Neural cell (in vitro differentiated cells): Measurements from ENCODE around the gene PRTN3. TPM values are rescaled to one million over a fixed set of nuclear protein-coding genes. Genes with fewer than 3 reads are reported as not detected.

ENCODE experiments used
- H2AFZ ChIP-seq: fragments of 200-600, 300-800 bp; sonication (generic), shearing (Covaris generic); 2 replicates; pipeline ENCODE4 v1.6.0; 2014; ENCODE audit warnings: low read depth, mild to moderate bottlenecking, antibody characterized with exemption, low read length, moderate library complexity
- H3F3A ChIP-seq: fragments of 200-600 bp; shearing (Covaris generic); 2 replicates; pipeline ENCODE4 v1.6.1; 2016; ENCODE audit warnings: mild to moderate bottlenecking, moderate library complexity, mixed read lengths, antibody characterized with exemption, low read length; ENCODE audit not compliant: insufficient read depth, poor library complexity, severe bottlenecking
- H3K27ac ChIP-seq: fragments of 200-600, 300-800 bp; sonication (generic), shearing (Covaris generic); 2 replicates; pipeline ENCODE4 v1.5.1; 2014; ENCODE audit warnings: mild to moderate bottlenecking, low read length, moderate library complexity
- H3K27me3 ChIP-seq: fragments of 300-800, 200-600 bp; sonication (generic), shearing (Covaris generic); 2 replicates; pipeline ENCODE4 v1.6.0; 2014; ENCODE audit warnings: mild to moderate bottlenecking, low read depth, low read length, moderate library complexity; ENCODE audit not compliant: insufficient read depth
- H3K36me3 ChIP-seq: fragments of 300-800, 200-600 bp; sonication (generic), shearing (Covaris generic); 2 replicates; pipeline ENCODE4 v1.5.1; 2014; ENCODE audit warnings: mild to moderate bottlenecking, antibody characterized with exemption, low read length, moderate library complexity; ENCODE audit not compliant: insufficient read depth
- H3K4me2 ChIP-seq: fragments of 300-800, 200-600 bp; sonication (generic), shearing (Covaris generic); 2 replicates; pipeline ENCODE4 v1.6.0; 2014; ENCODE audit warnings: mild to moderate bottlenecking, low read length
- H3K4me3 ChIP-seq: fragments of 300-800, 200-600 bp; sonication (generic), shearing (Covaris generic); 2 replicates; pipeline ENCODE4 v1.5.1; 2014; ENCODE audit warnings: mild to moderate bottlenecking, low read length, moderate library complexity
- H3K79me2 ChIP-seq: fragments of 200-600 bp; shearing (Covaris generic); replicated peaks from 2 replicates; pipeline ENCODE4 v1.6.0; 2014; ENCODE audit warnings: mild to moderate bottlenecking, low read length, moderate library complexity; ENCODE audit not compliant: insufficient read depth
- H3K9ac ChIP-seq: fragments of 300-800, 200-600 bp; sonication (generic), shearing (Covaris generic); 2 replicates; pipeline ENCODE4 v1.6.1; 2016; ENCODE audit warnings: mild to moderate bottlenecking, low read length, mixed read lengths
- H3K9me2 ChIP-seq: fragments of 200-600 bp; shearing (Covaris generic); 2 replicates; pipeline ENCODE4 v1.6.1; 2016; ENCODE audit warnings: mild to moderate bottlenecking, low read length, mixed read lengths; ENCODE audit not compliant: insufficient read depth
- H3K9me3 ChIP-seq: fragments of 200-600, 300-800 bp; sonication (generic), shearing (Covaris generic); 2 replicates; pipeline ENCODE4 v1.6.1; 2016; ENCODE audit warnings: mild to moderate bottlenecking, mixed run types, low read length, moderate library complexity, mixed read lengths
- H4K20me1 ChIP-seq: fragments of 200-600 bp; shearing (Covaris generic); 2 replicates; pipeline ENCODE4 v1.6.1; 2016; ENCODE audit warnings: mild to moderate bottlenecking, mixed run types; ENCODE audit not compliant: insufficient read depth
- CTCF ChIP-seq: fragments of 450-650 bp; IDR thresholded peaks from 2 replicates; pipeline ENCODE4 v1.5.1; 2014; ENCODE audit warnings: antibody characterized with exemption, mild to moderate bottlenecking, moderate library complexity; ENCODE audit not compliant: poor library complexity, severe bottlenecking
- EP300 ChIP-seq: fragments of 450-650 bp; conservative IDR thresholded peaks from 2 replicates; pipeline ENCODE4 v1.6.1; 2014; ENCODE audit warnings: antibody characterized with exemption, mild to moderate bottlenecking, moderate library complexity; ENCODE audit not compliant: poor library complexity, severe bottlenecking
- EZH2 ChIP-seq: fragments of 200-600, 300-800 bp; shearing (Covaris generic), sonication (generic); IDR thresholded peaks from 2 replicates; pipeline ENCODE4 v1.6.1; 2014; ENCODE audit warnings: antibody characterized with exemption, low read length, borderline replicate concordance, mild to moderate bottlenecking; ENCODE audit not compliant: insufficient read depth, poor library complexity, severe bottlenecking
- MXI1 ChIP-seq: fragments of 450-650 bp; conservative IDR thresholded peaks from 2 replicates; pipeline ENCODE4 v1.6.1; 2014; ENCODE audit warnings: antibody characterized with exemption, mild to moderate bottlenecking; ENCODE audit not compliant: poor library complexity, severe bottlenecking
- POLR2AphosphoS5 ChIP-seq: IDR thresholded peaks from 2 replicates; pipeline ENCODE4 v1.6.1; 2012
- RAD21 ChIP-seq: fragments of 450-650 bp; conservative IDR thresholded peaks from 2 replicates; pipeline ENCODE4 v1.6.1; 2014; ENCODE audit warnings: antibody characterized with exemption, mild to moderate bottlenecking, moderate library complexity
- REST ChIP-seq: IDR thresholded peaks from 2 replicates; pipeline ENCODE4 v1.6.1; 2012; ENCODE audit warnings: borderline replicate concordance
- SMC3 ChIP-seq: fragments of 450-650 bp; conservative IDR thresholded peaks from 2 replicates; pipeline ENCODE4 v1.6.1; 2014; ENCODE audit warnings: antibody characterized with exemption, mild to moderate bottlenecking, moderate library complexity; ENCODE audit not compliant: poor library complexity
- TAF1 ChIP-seq: IDR thresholded peaks from 2 replicates; pipeline ENCODE4 v1.6.1; 2012; ENCODE audit warnings: low read depth
- polyA plus RNA-seq: library from polyadenylated mRNA; depleted of rRNA; stranded (reverse); fragments of >200 nt; gene quantifications from 2 replicates; pipeline ENCODE4 v1.2.3, GENCODE V29; 2014

Gene PRTN3
- polyA plus RNA-seq, 1 donor from 2014 or later: not detected

GRCh38 chr19:844546-844971 lies 3.8 kb downstream of the PRTN3 start:
- TF ChIP-seq MXI1 (no peak), EP300 (no peak), EZH2 (no peak), POLR2AphosphoS5 (no peak), SMC3 (no peak), REST (no peak), RAD21 (no peak), CTCF (no peak), TAF1 (no peak)
- Histone ChIP-seq H3K27me3 (peaks cover 15% of the 10 kb centered on the region), H2AFZ (no peak overlapping the region)

GRCh38 chr19:845707-846521 lies 5.1 kb downstream of the PRTN3 start:
- Histone ChIP-seq H3F3A (no peaks in the 10 kb centered on the region), H3K36me3 (no peaks in the 10 kb centered on the region), H3K79me2 (no peaks in the 10 kb centered on the region), H2AFZ (no peak overlapping the region), H3K4me3 (no peak overlapping the region), H3K9ac (no peak overlapping the region), H3K9me2 (no peaks in the 10 kb centered on the region), H3K9me3 (no peaks in the 10 kb centered on the region), H4K20me1 (no peaks in the 10 kb centered on the region), H3K4me2 (no peak overlapping the region), H3K27ac (no peak overlapping the region), H3K27me3 (peaks cover 15% of the 10 kb centered on the region)
- TF ChIP-seq MXI1: no peak
- TF ChIP-seq POLR2AphosphoS5: no peak
- TF ChIP-seq REST: no peak

More at GRCh38 chr19:844546-844971, 3.8 kb downstream of the PRTN3 start:
- Histone ChIP-seq H3K4me3 (no peak overlapping the region), H4K20me1 (no peaks in the 10 kb centered on the region), H3K9ac (no peak overlapping the region), H3K27ac (no peak overlapping the region), H3K36me3 (no peaks in the 10 kb centered on the region), H3K9me3 (no peaks in the 10 kb centered on the region), H3F3A (no peaks in the 10 kb centered on the region), H3K79me2 (no peaks in the 10 kb centered on the region), H3K9me2 (no peaks in the 10 kb centered on the region), H3K4me2 (no peak overlapping the region)
